ENCODE measurements around the gene SRPK3.
"Not testable (repeated sequence)": the region's sequence is repeated elsewhere in the genome, so short reads cannot be mapped to it uniquely, and the experiment has no call there.

Gene SRPK3

DNA sequence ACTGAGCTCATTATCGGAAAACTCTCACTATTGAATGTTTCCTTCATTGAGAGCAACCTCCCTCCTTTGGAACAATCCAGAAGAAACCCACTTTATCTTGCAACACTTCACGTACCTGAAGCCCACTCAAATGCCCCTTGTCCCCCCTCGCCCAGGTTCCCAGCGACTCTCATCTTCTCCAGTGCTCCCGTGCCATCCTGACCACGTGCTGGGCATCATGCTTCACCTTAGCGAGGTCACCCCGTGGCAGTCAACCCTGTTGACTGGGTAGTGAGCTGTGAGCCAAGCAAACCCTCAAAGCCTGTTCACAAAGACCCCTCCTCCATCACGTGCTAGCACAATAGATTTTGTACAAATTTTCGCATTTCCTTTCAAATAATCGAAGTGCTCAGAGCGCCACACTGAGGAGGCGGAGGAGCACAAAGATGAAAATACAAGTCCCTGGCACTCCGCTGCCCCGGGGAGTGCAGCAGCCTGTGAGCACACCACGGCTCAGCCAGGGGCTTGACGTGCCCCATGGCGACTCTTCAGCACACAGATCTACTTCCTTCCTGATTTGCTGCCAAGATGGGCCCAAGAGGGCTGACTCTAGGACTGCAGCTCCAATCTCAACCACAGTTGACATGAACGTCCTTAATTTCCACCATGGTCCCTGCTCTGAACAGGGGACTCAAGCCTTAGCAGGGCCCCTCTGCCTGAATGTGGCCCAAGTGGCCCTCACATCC, 33.9 kb downstream of the SRPK3 start:
- no peak for DNase-seq

DNA sequence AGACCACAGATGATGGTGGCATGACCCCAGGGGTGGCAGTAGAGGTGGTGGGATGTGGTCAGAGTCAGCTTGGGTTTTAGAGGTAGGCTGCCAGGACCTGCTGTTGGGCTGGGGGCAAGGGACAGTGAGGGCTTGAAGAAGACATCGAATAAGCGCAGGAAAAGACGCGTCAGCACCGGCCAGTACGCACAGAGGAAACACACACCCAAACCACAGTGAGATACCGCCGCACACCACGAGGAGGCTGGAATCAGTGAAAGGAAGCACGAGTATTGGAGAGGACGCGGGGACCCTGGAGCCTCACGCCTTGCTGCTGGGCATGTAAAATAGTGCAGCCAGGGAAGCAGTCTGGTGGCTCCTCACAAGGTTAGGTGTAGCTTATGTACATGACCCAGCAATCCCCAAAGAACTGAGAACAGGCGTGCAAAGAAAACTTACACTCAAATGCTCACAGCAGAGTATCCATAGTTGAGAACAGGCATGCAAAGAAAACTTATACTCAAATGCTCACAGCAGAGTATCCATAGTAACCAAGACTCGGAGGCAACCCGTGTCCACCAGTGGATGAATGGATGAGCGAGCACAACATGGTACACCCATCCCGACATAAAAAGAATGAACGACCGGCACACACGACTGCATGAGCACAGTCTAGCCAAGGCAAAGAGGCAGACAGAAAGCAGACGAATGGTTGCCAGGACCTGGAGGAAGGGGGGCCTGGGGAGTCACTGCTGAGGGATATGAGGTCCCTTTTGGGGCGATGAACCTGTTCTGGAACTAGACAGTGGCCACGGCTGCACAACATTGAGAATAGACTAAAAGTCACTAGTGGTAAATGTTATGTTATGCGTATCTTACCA, 36.2 kb downstream of the SRPK3 start:
- DNase-seq = no peak

DNA sequence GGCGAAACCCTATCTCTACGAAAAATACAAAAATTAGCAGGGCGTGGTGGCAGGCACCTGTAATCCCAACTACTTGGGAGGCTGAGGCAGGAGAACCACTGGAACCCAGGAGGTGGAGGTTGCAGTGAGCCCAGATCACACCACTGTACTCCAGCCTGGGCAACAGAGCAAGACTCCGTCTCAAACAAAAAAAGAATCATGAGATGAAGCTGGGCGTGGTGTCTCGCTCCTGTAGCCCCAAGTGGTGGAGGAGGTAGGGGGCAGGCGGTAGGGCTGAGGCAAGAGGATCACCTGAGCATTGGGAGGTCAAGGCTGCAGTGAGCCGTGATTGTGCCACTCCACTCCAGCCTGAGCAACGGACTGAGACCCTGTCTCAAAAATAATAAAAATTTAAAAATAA, 37.2 kb downstream of the SRPK3 start:
- not testable (repeated sequence) for DNase-seq

DNA sequence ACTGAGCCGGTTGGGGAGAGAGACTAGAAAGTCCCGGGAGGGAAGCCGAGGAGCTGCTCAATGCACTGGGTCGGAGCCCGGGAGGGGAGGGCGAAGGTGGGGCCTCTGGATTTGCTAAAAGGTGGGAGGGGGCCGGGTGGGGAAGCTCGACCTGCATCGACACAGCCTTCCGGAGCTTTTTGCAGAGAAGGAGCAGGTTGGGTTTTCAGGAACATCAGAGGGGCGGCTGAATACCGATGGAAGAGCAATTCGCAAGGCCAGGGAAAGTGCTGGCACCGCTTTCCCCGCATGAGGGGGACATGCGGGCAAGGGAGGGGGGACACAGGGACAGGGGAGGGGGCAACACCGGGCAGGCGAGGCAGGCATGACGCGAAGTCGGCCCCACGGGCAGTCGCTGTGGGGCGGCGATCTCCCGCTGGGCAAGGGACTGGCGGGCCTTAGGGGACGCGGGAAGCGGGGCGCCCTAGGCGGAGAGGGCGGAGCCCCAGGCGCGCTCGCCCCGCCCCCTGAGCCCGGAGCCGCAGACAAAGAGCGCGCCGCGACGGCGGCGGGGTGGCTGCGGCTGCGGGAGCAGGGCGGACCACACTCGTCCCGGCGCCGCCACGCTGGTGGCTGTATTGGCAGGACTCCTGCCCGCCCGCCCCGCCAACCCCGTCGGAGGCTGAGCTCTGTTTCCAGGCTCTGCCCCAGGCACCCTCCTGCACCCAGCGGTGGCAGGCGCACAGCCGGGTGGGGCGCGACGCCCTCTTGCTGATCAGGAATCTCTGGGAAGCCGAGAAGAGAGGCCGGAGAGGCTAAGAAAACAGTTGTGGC, 37.9 kb downstream of the SRPK3 start:
- DNase-seq = no peak

DNA sequence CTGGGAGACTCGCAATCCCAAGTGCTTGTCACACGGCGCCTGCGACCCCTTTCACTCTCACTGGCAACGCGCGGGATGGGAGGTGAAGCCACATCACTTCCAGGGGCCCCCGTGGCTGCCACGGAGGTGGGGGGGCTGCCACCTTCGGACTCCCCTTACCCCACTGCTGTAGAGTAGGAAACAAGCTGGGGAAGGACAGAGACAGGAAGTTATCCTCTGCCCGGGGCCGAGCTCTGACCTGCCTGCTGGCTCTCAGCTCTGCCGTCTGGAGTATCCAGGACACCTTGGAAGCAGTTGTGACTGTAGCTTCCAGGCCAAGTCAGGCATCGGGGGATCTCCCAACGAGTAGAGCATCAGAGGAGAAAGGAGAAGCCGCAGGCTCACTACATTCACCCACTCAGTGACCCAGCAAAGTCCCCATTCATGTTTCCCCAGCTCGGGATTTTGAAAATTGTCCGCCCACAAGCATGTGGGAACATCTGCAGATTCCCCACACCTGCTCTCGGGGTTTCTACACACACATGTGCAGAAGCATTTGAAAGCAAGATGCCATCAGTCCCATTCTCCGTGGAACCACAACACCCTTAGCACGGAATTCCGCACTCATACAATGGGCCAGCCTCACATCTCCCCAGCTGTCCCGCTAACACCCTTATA, 38.7 kb downstream of the SRPK3 start:
- DNase-seq = no peak

DNA sequence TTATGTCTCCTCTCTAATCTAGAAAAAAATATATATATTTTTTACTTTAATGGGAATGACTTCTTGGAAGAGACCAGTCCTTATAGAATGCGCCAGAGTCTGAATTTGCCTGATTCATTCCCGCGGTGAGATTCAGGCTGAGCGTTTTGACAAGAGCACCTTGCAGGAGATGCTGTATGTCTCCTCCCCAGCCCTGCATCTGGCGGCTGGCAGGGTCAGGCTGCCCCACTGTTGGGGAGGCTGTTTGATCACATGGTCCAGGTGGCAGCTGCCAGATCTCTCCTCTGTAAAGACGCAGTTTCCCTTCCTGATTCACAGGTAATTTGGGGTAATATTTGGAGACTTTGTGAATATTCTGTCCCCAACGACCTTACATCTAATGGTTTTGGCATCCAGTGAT, 39.8 kb downstream of the SRPK3 start:
- DNase-seq = no peak

DNA sequence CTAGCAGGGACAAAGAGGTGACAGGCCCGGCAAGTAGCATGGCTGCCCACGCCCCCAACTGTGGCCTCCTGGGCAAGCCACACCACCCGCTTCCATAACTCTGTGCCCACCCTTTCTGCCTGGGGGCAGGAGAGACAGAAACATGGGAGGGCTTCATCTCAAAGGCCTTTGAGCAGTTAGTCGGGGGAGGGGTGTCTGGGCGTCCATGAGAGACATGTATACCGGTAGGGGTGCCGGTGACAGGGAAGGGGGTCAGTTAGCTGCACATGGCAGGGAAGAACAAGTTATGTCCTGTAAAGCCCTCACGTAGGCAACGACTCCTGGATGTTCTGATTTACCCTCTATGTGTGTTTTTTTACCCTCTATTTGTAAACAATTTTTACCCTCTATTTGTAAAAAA, 40.2 kb downstream of the SRPK3 start:
- no peak for DNase-seq

DNA sequence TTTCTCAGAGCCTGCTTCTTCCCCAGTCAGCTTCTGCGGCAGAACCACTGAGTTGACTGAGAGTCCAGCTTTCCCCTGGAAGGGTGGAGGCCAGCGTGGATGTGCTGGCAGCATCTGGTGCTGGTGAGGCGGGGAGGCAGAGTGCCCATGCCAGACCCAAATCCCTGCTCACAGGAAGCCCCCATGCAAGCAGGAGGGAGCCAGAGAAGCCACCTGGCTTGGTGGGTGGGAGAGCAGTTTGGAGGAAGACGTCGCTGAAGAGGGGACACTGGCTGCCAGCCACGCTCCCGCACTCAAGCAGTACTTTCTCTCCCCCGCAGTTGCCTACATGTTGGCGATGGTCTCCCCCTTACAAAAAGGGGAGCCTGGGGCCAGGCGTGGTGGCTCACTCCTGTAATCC, 43.5 kb downstream of the SRPK3 start:
- no peak for DNase-seq

DNA sequence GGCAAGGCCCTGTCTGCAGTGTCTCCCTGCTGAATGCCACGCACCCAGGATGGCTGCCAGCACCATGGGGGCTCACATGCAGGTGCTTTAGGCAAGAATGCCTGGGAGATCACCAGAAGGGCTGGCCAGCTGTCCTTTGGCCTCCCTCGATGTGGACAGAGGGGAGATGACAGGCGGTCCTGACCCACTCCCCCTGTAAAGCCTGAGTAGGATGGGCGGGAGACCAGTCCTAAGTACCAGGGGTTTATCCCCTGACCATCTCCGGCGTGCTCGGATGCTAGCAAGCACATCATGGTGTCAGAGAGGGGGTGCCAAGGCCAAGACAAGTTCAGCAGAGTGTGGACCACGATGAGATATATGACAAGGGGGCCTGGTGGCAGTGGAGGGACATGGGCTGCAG, 44.2 kb downstream of the SRPK3 start:
- DNase-seq = no peak

DNA sequence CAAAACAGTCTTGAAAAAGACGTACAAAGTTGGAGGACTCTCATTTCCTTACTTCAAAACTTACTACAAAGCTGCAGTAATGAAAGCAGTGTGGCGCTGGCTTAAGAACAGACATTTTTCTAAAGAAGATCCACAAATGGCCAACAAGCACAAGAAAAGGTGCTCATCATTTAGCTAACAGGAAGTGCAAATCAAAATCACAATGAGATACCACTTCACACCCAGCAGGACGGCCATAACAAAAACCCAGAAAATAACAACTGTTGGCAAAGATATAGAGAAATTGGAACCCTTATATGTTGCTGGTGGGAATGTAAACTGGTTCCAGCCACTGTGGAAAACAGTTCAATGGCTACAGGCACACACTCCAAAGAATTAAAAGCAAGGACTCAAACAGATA, 46.2 kb downstream of the SRPK3 start:
- DNase-seq = no peak

DNA sequence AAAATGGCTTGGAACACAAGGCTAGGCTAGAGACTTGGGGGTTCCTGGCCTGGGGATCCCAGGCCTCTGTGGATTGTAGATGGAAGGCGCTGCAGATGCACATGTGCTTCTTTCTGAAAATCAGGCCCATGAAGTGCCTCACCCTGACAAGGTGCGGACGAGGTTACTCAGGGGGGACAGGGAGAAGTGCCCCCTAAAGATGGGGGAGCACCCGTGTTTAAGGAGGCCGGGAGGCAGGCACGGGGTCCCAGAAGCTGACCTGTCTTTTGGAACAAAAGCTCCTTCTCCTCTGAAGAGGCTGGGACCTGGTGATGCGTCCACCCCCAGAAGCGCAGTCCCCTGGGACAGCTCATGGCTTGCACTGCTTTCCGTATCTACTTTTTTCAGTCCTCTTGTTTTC, 47.1 kb downstream of the SRPK3 start:
- no peak for DNase-seq

DNA sequence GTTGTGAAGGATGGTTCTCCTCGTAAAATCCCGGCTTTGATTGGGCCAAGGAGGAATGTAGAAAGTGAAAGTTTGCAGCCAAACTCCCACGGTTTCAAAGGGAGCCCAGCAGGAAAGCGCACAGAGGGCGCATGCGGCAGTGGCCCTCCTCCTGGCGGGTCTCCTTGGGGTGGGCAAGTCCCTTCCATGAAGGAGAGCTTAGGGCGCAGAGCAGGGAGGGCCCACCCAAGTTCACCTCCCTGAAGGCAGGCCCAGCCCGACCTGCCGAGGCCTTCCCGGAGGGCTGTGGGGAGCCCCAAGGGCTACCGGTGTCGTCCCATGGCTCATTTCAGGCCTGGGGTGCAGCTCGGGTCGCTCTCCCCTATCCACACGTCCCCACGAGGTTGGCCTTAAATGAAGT, 47.5 kb downstream of the SRPK3 start:
- no peak for DNase-seq

DNA sequence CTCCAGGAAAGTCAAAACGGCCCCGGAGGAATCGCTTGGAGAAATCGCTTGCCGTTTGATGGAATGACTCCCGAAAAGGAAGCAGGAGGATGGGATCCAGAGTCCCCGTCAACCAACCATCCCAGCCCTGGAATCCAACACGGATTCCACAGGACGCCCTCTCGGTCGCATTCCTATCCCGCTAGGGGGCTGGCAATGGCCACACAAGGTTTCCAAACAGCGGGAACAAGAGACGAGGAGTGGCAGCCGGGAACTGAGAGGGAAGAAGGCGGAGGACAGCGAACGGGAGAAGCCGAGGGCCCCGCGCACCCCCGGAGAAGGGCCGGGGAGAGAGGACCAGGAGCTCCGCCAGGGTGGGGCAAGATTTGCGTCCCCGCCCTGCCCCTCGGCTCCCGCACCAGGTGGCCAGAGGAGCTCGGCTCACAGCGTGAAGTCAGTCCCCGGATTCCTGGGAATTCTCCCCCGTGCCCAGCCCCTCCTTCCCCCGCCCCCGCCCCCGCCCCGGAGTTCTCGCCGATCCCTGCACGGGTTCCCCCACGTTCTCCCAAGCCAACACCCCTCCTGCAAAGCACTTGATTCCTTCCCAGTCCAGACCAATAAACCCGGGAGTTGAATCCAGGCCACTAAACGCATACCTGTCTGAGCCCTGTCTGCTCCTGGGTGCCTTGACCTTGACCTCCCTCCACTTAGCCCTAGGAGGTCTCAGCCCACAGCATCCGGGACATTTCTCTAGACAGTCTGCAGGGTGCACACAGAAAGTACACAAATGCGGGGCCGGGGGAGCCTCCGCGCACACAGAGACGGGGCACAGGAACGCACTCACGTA, 48.1 kb downstream of the SRPK3 start:
- DNase-seq = no peak

DNA sequence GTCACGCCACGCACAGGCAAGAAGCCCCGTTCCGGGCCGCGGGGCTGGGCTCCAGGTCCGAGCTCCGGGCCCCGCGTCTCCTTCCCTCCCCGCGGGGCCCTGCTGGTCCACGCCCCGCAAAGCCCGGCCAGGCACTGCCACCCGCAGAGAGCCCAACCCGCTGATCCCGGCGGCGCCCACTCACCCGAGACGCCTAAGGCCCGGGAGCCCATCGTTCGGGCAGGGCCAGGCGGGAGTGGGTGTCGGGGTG, 48.6 kb downstream of the SRPK3 start:
- no peak for DNase-seq

DNA sequence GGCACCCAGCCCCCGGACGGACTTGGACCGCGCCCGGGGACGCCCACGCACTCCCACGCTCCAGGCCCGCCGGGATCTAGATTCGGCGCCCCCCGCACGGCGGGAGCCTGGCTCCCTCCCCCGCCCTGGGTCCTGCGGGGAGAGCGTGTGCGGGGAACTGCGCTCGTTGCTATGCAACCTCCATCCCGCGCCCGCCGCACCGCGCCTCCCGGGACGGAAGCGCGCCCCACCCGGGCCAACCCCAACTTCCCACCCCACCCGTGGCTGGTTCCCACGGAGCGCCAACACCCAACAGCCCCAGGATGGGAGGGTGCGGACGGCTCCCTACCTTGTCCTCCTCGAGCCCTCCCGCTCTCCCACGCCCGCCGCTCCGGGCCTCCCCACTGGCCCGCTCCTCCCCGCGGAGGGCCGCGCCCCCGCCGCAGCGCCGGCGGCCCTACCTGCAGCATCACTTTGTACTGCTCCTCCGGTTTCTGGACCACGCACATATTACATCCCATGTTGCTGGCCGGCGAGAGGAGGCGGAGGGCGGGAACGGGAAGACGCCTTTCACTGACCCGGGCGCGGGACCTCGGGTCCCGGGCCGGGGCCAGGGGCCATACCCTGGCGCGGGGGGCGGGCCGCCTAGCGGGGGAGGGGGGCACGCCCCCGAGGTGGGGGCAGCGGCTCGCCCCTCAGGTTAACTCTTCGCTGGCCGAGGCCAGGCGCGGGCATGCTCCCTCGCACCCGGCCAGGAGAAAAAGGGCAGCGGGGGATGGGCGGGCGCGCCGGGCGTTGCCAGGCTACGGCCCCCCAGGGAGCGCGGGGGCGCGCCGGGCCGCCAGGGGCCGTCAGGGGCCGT, 49.2 kb downstream of the SRPK3 start, which contains the start of gene PDZD4:
Gene PDZD4, minus strand, starts transcription at position 746 of the 841 bp plus-strand sequence. Its CDS starts 246 bp downstream, at position 500.
- DNase-seq = no peak

DNA sequence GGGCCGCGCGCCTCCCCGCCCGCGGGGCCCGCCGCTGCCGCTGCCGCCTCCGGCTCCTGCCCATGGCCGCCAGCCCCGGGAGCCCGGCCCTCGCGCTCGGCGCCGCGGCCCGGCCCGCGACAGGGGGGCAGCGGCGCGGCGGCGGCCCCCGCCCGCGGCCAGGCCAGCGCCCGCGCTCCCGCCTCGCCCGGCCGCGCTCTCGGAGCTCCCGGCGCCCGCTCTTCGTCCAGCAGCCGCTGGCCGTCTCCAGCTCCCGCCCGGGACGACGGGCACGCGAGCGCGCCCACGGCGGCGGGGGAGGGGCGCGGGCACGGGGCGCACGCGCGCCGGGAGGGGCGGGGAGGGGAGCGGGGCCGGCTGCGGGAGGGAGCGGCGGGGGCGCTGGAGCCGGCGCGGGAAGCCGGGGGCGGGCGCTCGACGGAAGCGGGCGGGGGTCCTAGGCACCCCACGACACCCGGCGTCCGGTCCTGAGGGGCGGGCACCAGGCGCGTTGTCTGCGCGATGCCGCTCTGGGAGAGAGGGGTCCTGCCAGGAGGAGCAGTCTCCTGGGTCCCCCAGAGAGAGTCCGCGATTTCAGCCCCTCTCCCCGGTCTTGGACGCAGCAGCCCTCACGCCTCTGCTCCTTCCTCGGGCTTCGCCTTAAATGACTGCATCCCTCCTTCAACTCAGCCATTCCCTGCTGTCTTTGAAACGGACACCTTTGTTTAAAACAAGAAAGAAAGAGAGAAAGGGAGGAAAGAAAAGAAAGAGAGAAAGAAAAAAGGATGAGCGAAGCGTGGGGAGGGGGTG, 50.0 kb downstream of the SRPK3 start:
- no peak for DNase-seq

DNA sequence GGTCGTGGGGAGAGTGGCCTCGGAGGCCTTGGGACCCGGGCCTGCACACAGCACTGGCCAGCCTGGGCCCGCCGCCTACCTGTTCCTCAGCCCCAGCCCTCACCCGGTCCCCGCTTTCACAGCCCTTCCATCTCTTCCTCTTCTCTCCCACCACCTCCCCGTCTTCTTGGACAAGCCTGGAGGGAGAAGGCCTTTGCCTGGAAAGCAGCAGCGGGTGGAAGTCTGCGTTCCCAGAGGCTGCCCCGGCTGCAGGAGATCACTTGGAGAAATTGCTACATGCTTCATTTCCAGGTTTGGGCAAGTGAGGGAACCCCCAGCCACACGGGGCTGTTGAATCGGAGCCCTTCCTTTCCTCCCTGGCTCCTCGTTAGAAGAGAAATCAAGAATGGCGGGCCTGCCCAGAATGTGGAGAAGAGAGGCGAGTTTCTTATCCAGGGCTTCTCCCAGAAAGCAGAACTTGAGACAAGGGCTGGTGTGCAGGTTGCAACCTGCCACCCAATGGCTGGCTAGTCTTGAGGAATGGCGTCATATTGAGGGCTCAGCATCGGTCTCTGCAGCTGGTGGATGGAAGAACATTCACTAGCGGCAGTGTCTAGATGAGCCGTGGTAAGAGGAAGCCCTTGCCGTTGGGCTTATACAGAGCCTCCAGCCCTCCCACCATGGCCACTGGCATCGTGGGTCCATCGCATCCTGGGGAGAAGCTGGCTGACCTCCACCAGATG, 50.7 kb downstream of the SRPK3 start:
- DNase-seq = no peak

DNA sequence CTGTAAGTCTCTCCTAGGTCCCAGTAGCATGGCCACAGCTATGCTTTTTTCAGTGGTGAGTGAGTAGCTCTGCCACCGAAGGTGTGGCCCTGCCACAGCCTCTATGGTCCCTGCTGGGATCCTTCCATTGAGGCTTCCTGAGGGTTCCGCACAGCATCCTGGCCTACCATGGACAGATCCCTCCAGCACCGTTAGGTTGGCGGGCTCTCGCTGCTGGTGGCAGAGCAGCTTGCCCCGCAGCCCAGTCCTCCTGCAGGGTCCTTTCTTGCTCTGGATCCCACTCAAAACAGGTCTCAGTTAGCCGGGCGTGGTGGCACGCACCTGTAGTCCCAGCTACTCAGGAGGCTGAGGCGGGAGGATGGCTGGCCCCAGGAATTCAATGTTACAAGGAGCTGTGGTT, 51.9 kb downstream of the SRPK3 start:
- DNase-seq = no peak
